Activated CD8-positive, alpha-beta memory T cell treated with anti-CD3 and anti-CD28 coated beads, Interleukin-2, amount 10 ng/mL, durations not matched to agents 7 days and 5 days (primary cell): ENCODE results near the gene MDFI. TPM values are rescaled to one million over a fixed set of nuclear protein-coding genes. Genes with fewer than 3 reads are reported as not detected.

Source experiments
- ATAC-seq: fragments of 150-1000 bp; cut with Tn5 transposase; one replicate; pipeline ENCODE4 v1.10.0; 2021; ENCODE audit warnings: moderate library complexity
- CTCF ChIA-PET: fragments of 350-600 bp; sonication (Branson Sonifier 250); formaldehyde crosslinking; loops from one replicate; lab custom pipeline; 2021; ENCODE audit warnings: antibody characterized with exemption; lab: Charles Lee
- DNase-seq: peaks from one replicate; pipeline ENCODE4 v3.0.0-alpha.2; 2020
- H3K27ac Mint-ChIP-seq: one replicate; pipeline ENCODE4 v1.8.0; 2021; ENCODE audit warnings: mild to moderate bottlenecking, mixed read lengths
- H3K27me3 Mint-ChIP-seq: one replicate; pipeline ENCODE4 v1.8.0; 2021; ENCODE audit warnings: mixed read lengths
- H3K36me3 Mint-ChIP-seq: one replicate; pipeline ENCODE4 v1.8.0; 2021; ENCODE audit warnings: mild to moderate bottlenecking, mixed read lengths
- H3K4me1 Mint-ChIP-seq: one replicate; pipeline ENCODE4 v1.8.0; 2021; ENCODE audit warnings: mixed read lengths
- H3K4me3 Mint-ChIP-seq: one replicate; pipeline ENCODE4 v1.8.0; 2021; ENCODE audit warnings: mild to moderate bottlenecking, moderate library complexity, mixed read lengths
- H3K9me3 Mint-ChIP-seq: one replicate; pipeline ENCODE4 v1.8.0; 2022; ENCODE audit warnings: low read depth, mixed read lengths
- total RNA-seq, 2 experiments: library from RNA; stranded (reverse); gene quantifications; one replicate each; pipeline ENCODE4 v1.2.3, GENCODE V29; 2021

MDFI gene
- total RNA-seq, 2 experiments from 2014 or later: not detected

DNA sequence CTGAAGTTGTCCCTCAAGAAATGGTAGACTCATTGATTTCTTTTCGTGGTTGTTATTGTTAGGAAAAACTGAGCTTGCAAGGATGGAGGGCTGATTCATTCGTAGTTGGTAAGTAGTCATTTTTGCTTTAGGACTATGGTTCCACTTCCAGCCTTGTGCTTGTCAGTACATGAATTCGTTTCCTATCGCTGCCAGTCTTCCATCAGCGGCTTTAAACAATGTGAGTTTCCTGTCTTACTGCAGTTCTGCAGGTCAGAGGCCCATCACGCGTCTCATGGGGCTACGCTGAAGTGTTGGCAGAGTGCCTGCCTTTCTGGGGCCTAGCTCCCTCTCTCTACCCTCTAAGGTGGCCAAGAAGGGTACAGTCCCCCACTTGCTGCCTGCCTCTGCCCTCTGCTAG is 11.4 kb upstream of the MDFI start:
- Mint-ChIP-seq H3K27me3 (peaks cover 35% of the 10 kb centered on the region), H3K4me3 (no peak overlapping the region), H3K9me3 (no peaks in the 10 kb centered on the region), H3K4me1 (peaks cover 6% of the 10 kb centered on the region), H3K27ac (no peak overlapping the region), H3K36me3 (no peaks in the 10 kb centered on the region)
- CTCF ChIA-PET: no interaction called here
- no peak for ATAC-seq
- no peak for DNase-seq

DNA sequence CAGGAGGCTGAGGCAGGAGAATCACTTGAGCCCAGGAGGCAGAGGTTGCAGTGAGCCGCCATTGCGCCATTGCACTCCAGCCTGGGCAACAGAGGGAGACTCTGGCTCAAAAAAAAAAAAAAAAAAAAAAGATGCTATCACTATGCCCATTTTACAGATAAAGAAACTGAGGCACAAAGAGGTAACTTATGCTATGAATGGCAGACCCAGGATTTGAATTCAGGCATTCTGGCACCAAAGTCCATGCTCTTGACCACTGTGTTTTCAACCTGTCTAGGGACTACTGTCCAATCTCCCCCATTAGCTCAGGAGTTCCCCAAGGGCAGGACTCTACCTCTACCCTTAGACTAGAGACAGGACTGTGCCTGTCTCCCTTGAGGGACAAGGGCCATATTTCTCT is 9.1 kb upstream of the MDFI start:
- Mint-ChIP-seq H3K36me3 (no peaks in the 10 kb centered on the region), H3K27ac (no peak overlapping the region), H3K4me3 (no peak overlapping the region), H3K4me1 (peaks cover 6% of the 10 kb centered on the region), H3K9me3 (no peaks in the 10 kb centered on the region), H3K27me3 (peaks cover 41% of the 10 kb centered on the region)
- CTCF ChIA-PET: interaction anchor here (0.7 kb wide), 1 partner anchor 18 kb away, joined by 3 read pairs; no protein-coding TSS in a partner anchor
- no peak for DNase-seq
- ATAC-seq: no peak

DNA sequence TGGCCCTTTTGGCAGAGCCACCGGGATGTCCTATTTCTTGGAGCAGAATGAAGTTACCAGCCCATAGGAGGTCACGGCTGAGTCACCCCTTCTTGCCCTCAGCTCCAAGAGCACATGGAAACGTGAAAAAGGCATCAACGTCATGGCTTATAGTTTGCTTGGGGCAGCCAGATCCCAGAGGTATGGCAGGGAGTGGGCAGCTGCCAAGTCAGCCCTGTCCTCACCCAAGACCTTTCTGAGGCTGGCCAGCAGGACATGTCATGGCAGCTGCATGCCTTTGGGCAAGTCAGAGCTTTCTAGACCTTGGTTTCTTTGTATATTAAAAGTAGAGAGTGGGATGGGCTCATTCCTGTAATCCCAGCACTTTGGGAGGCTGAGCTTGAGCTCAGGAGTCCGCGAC is 8.2 kb upstream of the MDFI start:
- H3K4me3 Mint-ChIP-seq: no peak overlapping the region
- ATAC-seq (no peak), DNase-seq (no peak)
- no peak overlapping the region for H3K27ac Mint-ChIP-seq
- H3K4me1 Mint-ChIP-seq: peaks cover 3% of the 10 kb centered on the region
- H3K9me3 Mint-ChIP-seq: no peaks in the 10 kb centered on the region
- peaks cover 46% of the 10 kb centered on the region for H3K27me3 Mint-ChIP-seq
- CTCF ChIA-PET: no interaction called here
- no peaks in the 10 kb centered on the region for H3K36me3 Mint-ChIP-seq

DNA sequence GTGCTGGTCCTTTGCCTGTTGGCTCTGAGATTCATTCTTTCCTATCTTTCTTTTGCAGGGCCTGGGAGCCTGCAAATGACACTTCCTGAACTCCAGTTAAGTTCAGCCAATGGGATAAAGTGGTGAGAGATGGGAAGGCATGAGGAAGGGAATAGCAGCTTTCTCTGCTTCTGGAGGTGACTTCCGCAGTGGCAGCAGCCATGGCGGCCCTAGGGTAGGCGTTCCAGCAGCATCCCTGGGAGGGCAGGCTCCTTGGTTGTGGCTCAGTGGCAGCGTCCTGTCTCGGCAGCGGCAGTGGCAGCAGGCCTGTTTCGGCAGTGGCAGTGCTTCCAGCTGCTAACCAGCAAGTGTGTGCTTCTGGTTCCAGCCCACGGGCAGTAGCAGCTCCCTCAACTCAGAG is 7.3 kb upstream of the MDFI start:
- ATAC-seq (no peak), DNase-seq (no peak)
- H3K27me3 Mint-ChIP-seq: peaks cover 47% of the 10 kb centered on the region
- no peaks in the 10 kb centered on the region for H3K9me3 Mint-ChIP-seq
- H3K27ac Mint-ChIP-seq: no peak overlapping the region
- CTCF ChIA-PET: no interaction called here
- no peak overlapping the region for H3K4me3 Mint-ChIP-seq
- H3K4me1 Mint-ChIP-seq: no peaks in the 10 kb centered on the region
- H3K36me3 Mint-ChIP-seq: no peaks in the 10 kb centered on the region

DNA sequence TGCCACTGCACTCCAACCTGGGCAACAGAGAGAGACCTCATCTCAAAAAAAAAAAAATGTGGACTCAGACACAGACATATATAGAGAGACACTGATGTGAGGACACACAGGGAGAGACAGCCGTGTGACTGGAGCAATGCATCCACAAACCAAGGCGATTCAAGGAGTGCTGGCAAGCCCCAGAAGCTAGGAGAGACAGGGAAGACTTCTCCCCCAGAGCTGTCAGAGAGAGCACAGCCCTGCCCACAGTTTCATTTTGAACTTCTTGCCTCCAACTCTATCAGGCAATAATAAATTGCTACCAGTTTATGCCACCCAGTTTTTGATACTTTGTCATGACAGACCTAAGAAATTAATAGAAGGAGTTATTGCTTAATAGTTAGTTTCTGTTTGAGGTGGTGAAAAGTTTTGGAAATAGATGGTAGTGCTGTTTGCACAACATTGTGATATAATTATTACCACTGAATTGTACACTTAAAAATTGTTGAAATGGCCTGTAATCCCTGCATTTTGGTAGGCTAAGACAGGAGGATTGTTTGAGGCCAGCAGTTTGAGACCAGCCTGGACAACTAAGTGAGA is 5.1 kb upstream of the MDFI start:
- Mint-ChIP-seq H3K4me3 (no peak overlapping the region), H3K36me3 (no peaks in the 10 kb centered on the region), H3K27me3 (peaks cover 60% of the 10 kb centered on the region), H3K9me3 (no peaks in the 10 kb centered on the region), H3K4me1 (peaks cover 3% of the 10 kb centered on the region), H3K27ac (no peak overlapping the region)
- ATAC-seq: no peak
- CTCF ChIA-PET: interaction anchor here (0.9 to 1.4 kb wide), 2 partner anchors 31 to 265 kb away, joined by 3 read pairs; no protein-coding TSS in a partner anchor
- no peak for DNase-seq

DNA sequence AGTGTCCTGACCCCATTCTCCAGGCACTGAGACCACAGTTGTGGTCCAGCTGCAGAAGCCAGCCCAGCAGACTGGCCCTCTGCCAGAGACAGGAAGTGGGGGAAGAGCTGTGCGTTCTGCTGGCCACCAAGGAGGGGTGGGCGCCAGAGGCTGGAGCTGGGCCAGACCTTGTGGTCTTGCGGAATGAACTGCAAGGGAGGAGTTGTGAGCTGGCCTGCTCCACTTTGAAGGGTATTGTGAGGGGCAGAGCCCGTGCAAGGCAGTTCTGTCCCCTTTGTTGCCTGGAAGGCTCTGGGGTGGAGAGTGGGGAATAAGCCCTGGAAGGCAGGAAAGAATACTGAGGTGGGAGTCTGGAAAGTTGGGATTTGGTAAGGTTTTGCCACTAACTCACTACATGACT is 3.6 kb upstream of the MDFI start:
- H3K36me3 Mint-ChIP-seq: no peaks in the 10 kb centered on the region
- CTCF ChIA-PET: no interaction called here
- no peak overlapping the region for H3K27ac Mint-ChIP-seq
- DNase-seq (no peak), ATAC-seq (no peak)
- peaks cover 3% of the 10 kb centered on the region for H3K4me1 Mint-ChIP-seq
- H3K9me3 Mint-ChIP-seq: no peaks in the 10 kb centered on the region
- peaks cover 70% of the 10 kb centered on the region for H3K27me3 Mint-ChIP-seq
- no peak overlapping the region for H3K4me3 Mint-ChIP-seq

DNA sequence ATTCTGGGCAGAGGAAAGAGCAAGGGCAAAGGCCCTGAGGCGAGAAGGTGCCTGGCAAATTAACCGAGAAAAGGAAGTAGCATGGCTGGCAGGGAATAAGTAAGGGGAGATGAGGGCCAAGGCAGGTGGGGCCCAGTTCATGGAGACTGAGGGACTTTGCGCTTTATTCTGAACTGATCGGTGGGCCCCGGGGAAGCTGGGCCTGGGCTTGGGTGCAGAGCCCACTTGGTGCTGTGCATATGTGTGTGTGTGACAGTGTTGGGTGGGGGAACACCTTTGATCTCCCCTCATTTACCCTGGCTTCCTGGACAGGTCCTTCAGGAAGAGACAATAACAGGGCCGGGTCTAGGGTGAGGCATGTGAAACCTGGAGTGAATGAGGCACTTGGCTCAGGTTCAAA is 2.9 kb upstream of the MDFI start:
- ATAC-seq (no peak), DNase-seq (no peak)
- H3K27ac Mint-ChIP-seq: no peak overlapping the region
- H3K36me3 Mint-ChIP-seq: no peaks in the 10 kb centered on the region
- H3K4me1 Mint-ChIP-seq: peaks cover 3% of the 10 kb centered on the region
- no peaks in the 10 kb centered on the region for H3K9me3 Mint-ChIP-seq
- H3K27me3 Mint-ChIP-seq: peaks cover 74% of the 10 kb centered on the region
- no peak overlapping the region for H3K4me3 Mint-ChIP-seq
- CTCF ChIA-PET: no interaction called here

DNA sequence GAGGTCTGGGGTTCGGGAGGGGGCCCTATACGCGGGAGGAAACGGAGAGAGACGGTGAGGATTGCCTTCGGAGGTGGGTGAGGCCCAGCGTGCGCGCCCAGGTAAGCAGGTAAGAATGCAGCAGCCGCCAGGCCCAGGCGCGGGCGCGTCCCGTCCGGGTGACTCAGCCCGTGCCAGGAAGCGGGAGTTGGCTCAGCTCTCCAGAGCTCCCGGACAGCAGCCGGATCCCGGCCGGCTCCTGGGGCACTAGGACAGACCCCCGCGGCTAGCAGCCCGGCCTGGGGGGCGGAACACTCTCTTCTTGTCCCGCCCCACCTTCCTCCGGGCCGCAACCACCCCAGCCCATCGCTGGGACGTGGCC is 1.5 kb upstream of the MDFI start:
- peaks cover 3% of the 10 kb centered on the region for H3K4me1 Mint-ChIP-seq
- ATAC-seq (no peak), DNase-seq (no peak)
- CTCF ChIA-PET: no interaction called here
- H3K27me3 Mint-ChIP-seq: peaks cover 75% of the 10 kb centered on the region
- H3K27ac Mint-ChIP-seq: no peak overlapping the region
- H3K36me3 Mint-ChIP-seq: no peaks in the 10 kb centered on the region
- H3K9me3 Mint-ChIP-seq: no peaks in the 10 kb centered on the region
- H3K4me3 Mint-ChIP-seq: no peak overlapping the region

DNA sequence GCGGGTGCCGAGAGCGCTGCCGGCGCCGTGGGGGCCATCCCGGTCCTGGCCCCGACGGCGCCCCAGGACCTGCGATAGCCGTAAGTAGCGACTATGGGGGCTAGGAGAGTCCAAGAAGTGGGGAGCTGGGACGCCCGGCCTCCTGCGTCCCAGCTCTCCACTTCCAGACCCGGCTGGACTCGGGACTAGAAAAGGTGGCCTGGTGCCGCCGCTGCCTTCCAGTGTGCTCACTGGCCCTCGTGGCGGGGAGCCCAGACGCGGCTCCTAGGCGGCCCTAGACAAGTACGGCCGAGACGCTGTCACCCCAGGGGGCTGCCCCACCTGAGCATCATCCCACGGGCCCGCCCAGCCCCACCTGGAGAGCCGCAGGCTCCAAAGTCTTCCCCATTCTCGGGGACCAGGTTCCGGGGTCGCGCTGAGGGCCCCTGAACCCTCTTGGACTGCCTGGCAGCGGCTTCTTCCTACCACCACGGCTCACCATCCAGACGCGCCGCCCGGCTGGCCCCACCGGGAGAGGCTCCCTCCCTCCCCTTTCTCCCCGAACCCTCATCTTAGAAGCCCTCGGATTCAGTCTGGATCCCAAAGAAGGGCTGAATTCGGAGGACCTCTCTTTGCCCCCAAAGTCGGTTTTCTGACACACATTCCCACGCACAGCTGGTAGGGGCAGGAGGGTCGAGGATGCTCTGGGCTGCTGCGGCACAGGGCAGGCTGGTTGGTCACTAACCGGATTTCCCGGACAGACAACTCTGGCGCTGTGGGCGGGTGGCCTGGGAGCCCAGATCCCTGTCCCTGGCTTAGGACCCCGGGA is 870 bp upstream of the MDFI start:
- H3K4me3 Mint-ChIP-seq: no peak overlapping the region
- no peak overlapping the region for H3K27ac Mint-ChIP-seq
- no peak for DNase-seq
- no peak for ATAC-seq
- H3K4me1 Mint-ChIP-seq: peaks cover 3% of the 10 kb centered on the region
- no peaks in the 10 kb centered on the region for H3K9me3 Mint-ChIP-seq
- CTCF ChIA-PET: no interaction called here
- peaks cover 75% of the 10 kb centered on the region for H3K27me3 Mint-ChIP-seq
- H3K36me3 Mint-ChIP-seq: no peaks in the 10 kb centered on the region

DNA sequence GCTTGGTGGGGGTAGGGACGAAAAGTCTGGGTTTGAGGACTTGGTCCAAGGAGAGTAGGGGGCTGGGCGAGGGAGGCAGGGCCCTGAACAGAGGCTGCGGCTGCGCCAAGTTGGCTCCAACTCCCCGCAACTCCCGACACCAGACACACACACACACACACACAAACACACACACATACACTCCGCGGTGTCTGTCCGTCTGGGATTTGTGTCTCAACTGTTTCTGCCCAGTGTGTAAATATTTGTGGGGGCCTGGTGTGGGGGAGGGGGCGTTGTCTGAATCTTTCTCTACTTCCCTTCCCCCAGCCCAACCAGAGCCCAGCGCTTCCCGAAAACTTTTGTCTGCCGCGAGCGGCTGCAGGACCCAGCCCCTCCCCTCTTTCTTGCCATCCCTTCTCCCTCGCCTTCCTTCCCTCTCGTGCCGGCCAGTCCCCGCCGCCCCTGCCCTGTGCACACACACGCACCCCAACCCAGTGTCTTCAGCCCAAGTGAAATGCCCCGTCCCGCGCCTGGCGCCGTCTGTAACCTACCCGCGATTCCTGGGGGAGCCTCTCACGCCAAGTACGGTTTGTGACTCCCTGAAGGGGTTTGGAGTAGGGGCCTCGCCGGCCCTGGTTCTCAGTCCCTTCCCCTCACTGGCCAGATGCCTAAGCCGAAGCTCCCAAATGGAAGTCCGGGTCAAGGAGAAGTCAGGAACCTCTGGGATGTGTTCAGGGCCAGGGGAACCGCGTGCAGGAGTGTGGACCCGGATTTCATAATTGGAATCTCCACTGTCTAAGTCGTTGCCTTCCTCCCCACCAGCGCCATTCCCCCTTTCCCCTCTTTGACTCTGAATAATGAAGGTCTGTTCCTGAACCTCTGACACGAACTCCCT is 904 bp downstream of the MDFI start:
- Mint-ChIP-seq H3K27ac (no peak overlapping the region), H3K36me3 (no peaks in the 10 kb centered on the region), H3K27me3 (peaks cover 62% of the 10 kb centered on the region), H3K9me3 (no peaks in the 10 kb centered on the region), H3K4me3 (no peak overlapping the region), H3K4me1 (peaks cover 3% of the 10 kb centered on the region)
- DNase-seq (no peak), ATAC-seq (no peak)
- CTCF ChIA-PET: no interaction called here

DNA sequence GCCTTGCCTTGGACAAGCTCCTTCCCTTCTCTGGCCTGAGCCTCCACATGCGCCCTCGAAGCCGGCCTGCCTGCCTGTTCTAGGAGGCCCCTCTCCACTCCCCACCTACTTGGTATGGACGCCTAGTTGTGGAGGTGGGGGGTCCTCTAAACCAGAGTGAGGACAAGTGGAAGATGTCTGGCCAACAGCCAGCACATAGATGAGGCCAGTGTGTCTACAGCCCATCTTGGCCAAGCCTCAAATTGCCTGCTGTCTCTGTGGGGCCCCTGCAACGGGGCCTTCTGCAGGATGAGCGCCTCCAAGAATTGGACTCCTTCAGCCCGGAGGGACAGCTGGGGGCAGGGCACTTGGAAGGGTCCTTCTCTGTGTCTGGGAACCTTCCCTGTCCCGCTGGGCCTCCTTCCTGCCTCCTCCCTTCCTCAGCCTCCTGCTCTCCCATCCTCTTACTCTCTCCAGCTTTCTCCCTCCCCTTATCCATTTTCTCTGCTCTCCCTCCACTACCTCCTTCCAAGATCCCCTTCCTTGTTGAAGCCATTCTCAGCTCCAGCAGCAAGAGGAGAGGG is 1.6 kb downstream of the MDFI start:
- Mint-ChIP-seq H3K4me3 (no peak overlapping the region), H3K36me3 (no peaks in the 10 kb centered on the region), H3K27me3 (peaks cover 62% of the 10 kb centered on the region), H3K4me1 (peaks cover 3% of the 10 kb centered on the region), H3K9me3 (no peaks in the 10 kb centered on the region), H3K27ac (no peak overlapping the region)
- DNase-seq (no peak), ATAC-seq (no peak)
- CTCF ChIA-PET: no interaction called here

DNA sequence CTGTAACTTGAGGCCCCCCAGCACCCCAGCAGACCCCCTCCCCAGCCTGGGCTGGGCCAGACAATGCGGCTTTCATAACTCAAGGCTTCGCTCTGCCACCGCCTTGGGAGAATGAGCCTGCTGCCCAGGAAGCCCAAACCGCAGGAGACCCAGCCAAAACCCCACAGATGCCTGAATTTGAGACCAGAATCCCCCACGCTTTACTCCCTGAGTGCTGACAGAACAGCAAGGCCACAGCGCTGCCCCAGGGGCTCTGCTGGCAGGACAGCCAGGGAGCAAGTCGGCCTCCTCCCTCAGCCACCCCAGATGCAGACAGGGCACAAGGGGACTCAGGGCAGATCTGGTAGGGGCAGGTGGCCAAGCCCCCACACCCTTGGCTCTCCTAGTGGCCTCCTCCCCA is 2.2 kb downstream of the MDFI start:
- H3K27me3 Mint-ChIP-seq: peaks cover 58% of the 10 kb centered on the region
- no peak overlapping the region for H3K4me3 Mint-ChIP-seq
- H3K36me3 Mint-ChIP-seq: no peaks in the 10 kb centered on the region
- H3K4me1 Mint-ChIP-seq: peaks cover 3% of the 10 kb centered on the region
- H3K9me3 Mint-ChIP-seq: no peaks in the 10 kb centered on the region
- H3K27ac Mint-ChIP-seq: no peak overlapping the region
- CTCF ChIA-PET: no interaction called here
- DNase-seq (no peak), ATAC-seq (no peak)

DNA sequence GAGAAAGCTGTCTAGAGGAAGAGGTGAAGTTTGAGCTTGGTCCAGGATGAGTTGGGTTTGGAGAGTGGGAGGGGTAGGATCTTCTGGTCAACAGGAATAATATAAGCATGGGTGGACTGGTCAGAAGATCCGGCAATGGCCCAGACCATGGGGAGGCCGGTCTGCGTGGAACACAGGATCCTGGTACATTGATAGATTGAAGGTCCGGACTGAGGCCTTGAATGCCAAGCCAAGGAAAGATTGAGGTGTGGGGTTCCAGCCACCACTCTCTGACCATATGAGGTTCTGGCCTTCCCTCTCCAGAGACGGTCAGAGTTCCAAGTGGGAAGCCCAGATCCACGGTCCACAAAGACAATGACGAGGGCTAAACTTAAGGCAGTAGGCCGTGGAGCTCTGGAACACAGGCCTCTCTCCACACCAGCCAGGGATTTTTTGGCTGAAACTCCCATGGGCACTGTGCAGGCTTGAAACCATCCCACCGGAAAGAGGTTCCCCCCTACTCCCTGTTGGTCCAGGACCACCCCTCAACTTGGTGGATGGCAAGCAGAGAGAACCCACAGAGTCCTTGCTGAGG is 3.2 kb downstream of the MDFI start:
- H3K4me3 Mint-ChIP-seq: no peak overlapping the region
- H3K9me3 Mint-ChIP-seq: no peaks in the 10 kb centered on the region
- H3K4me1 Mint-ChIP-seq: peaks cover 3% of the 10 kb centered on the region
- H3K27me3 Mint-ChIP-seq: peaks cover 52% of the 10 kb centered on the region
- CTCF ChIA-PET: no interaction called here
- no peak for DNase-seq
- H3K36me3 Mint-ChIP-seq: no peaks in the 10 kb centered on the region
- H3K27ac Mint-ChIP-seq: no peak overlapping the region
- ATAC-seq: no peak
